PFSK-1 (cell line): Measurements from ENCODE around the gene DMAC1.

Experiments
- FOXP2 ChIP-seq: optimal IDR thresholded peaks from 2 replicates; pipeline ENCODE3; 2011; ENCODE audit warnings: borderline replicate concordance, control low read depth, inconsistent platforms; ENCODE audit not compliant: insufficient read depth; ENCODE audit errors: extremely low read length, extremely low read depth
- POLR2AphosphoS5 ChIP-seq: IDR thresholded peaks from 2 replicates; pipeline ENCODE4 v1.6.1; 2012; ENCODE audit warnings: low read depth, mild to moderate bottlenecking, control low read depth, low read length, moderate library complexity
- SIN3A ChIP-seq: IDR thresholded peaks from 2 replicates; pipeline ENCODE4 v1.6.1; 2012; ENCODE audit warnings: mild to moderate bottlenecking, low read length, moderate library complexity, borderline replicate concordance; ENCODE audit not compliant: insufficient read depth
- TAF1 ChIP-seq: IDR thresholded peaks from 2 replicates; pipeline ENCODE4 v1.6.1; 2012; ENCODE audit warnings: low read length, control low read depth, borderline replicate concordance; ENCODE audit not compliant: insufficient read depth
- TF ChIP-seq, protein P1 (sequence below), 2 experiments: IDR thresholded peaks; 2 replicates each; pipeline versions ENCODE4 v1.6.1 to v1.8.0; 2011 to 2012; ENCODE audit warnings: low read depth in 2 of 2, low read length in 2 of 2, control low read depth in 1 of 2, inconsistent platforms in 1 of 2, mild to moderate bottlenecking in 1 of 2, moderate library complexity in 1 of 2; ENCODE audit not compliant: insufficient read depth in 1 of 2

The DMAC1 gene

DNA sequence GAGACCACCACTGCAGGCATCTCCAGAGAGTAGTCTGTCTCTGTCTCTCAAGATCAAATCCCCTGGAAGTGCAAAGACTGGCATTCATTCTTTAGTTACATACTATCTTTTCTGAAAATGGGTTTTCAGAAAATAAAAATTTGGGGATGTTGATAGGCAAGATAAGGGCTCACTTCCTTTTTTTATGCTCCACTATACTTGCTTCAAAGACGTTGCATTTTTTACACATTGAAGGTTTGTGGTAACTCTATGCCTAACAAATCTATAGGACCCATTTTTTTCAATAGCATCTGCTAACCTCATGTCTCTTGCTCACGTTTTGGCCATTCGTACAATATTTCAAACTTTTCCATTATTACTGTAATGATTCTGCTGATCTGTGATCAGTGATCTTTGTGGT is 37.0 kb downstream of the DMAC1 start:
- TF ChIP-seq, protein P1, sequence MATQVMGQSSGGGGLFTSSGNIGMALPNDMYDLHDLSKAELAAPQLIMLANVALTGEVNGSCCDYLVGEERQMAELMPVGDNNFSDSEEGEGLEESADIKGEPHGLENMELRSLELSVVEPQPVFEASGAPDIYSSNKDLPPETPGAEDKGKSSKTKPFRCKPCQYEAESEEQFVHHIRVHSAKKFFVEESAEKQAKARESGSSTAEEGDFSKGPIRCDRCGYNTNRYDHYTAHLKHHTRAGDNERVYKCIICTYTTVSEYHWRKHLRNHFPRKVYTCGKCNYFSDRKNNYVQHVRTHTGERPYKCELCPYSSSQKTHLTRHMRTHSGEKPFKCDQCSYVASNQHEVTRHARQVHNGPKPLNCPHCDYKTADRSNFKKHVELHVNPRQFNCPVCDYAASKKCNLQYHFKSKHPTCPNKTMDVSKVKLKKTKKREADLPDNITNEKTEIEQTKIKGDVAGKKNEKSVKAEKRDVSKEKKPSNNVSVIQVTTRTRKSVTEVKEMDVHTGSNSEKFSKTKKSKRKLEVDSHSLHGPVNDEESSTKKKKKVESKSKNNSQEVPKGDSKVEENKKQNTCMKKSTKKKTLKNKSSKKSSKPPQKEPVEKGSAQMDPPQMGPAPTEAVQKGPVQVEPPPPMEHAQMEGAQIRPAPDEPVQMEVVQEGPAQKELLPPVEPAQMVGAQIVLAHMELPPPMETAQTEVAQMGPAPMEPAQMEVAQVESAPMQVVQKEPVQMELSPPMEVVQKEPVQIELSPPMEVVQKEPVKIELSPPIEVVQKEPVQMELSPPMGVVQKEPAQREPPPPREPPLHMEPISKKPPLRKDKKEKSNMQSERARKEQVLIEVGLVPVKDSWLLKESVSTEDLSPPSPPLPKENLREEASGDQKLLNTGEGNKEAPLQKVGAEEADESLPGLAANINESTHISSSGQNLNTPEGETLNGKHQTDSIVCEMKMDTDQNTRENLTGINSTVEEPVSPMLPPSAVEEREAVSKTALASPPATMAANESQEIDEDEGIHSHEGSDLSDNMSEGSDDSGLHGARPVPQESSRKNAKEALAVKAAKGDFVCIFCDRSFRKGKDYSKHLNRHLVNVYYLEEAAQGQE (IDR thresholded peaks at IDR 0.05; ENCODE audit: insufficient read depth in 1 of 2, low read depth in 2 of 2, low read length in 2 of 2), result no peak
- TF ChIP-seq FOXP2 (no peak), SIN3A (no peak), TAF1 (no peak), POLR2AphosphoS5 (no peak)

GRCh38 chr9:7760014-7760415 is 39.6 kb downstream of the DMAC1 start:
- TF ChIP-seq SIN3A (no peak), FOXP2 (no peak), POLR2AphosphoS5 (no peak), TAF1 (no peak)
- TF ChIP-seq, protein P1 (IDR thresholded peaks at IDR 0.05; ENCODE audit: insufficient read depth in 1 of 2, low read depth in 2 of 2, low read length in 2 of 2), result no peak

GRCh38 chr9:7756088-7756487 is 43.5 kb downstream of the DMAC1 start:
- TF ChIP-seq, protein P1 (IDR thresholded peaks at IDR 0.05; ENCODE audit: insufficient read depth in 1 of 2, low read depth in 2 of 2, low read length in 2 of 2), result no peak
- TF ChIP-seq POLR2AphosphoS5 (no peak), FOXP2 (no peak), TAF1 (no peak)

GRCh38 chr9:7752481-7752880 is 47.1 kb downstream of the DMAC1 start:
- no peak for TF ChIP-seq SIN3A
- TF ChIP-seq, protein P1 (IDR thresholded peaks at IDR 0.05; ENCODE audit: insufficient read depth in 1 of 2, low read depth in 2 of 2, low read length in 2 of 2), result no peak
